Measurements from ENCODE around the gene PJVK. TPM values are rescaled to one million over a fixed set of nuclear protein-coding genes. Genes with fewer than 3 reads are reported as not detected.
A peak's percentile ranks its signal among the peaks of the same experiment; 100 is the strongest.

PJVK gene
- total and polyA plus RNA-seq, 10 of the 15 experiments (the other 5 are each of a cell fraction or from before 2014, with no cell fraction given), result 1.8 to 6.8 (median 3.2) TPM

GRCh38 chr2:178452334-178452733, 1.2 kb downstream of the PJVK start:
- H3K36me3 ChIP-seq (ENCODE audit: control insufficient read depth in 2 of 2, insufficient read depth in 2 of 2, low read length in 1 of 2), result peaks cover 0 to 5% of the 10 kb centered on the region in 2 experiments; a peak in 2 of 4 replicates
- no peak overlapping the region; the same call in 1 of the 2 replicates for H2AFZ ChIP-seq (ENCODE audit: control insufficient read depth, low read depth, low read length)
- no peak overlapping the region for H3K4me3 ChIP-seq
- in situ Hi-C loops (cut with MboI), result no loop called here
- H4K20me1 ChIP-seq (ENCODE audit: control insufficient read depth, insufficient read depth), result no peaks in the 10 kb centered on the region
- no peak for TF ChIP-seq NFYA (IDR thresholded peaks at IDR 0.05; ENCODE audit: borderline replicate concordance, low read depth, low read length)
- no peak for TF ChIP-seq ZZZ3 (IDR thresholded peaks at IDR 0.05; ENCODE audit: control insufficient read depth, insufficient read length, low read depth)
- no peak for TF ChIP-seq NR2C2 (IDR thresholded peaks at IDR 0.05; ENCODE audit: borderline replicate concordance, control insufficient read depth, insufficient read length, low read depth)
- TF ChIP-seq SMAD5 (IDR thresholded peaks at IDR 0.05; ENCODE audit: low read depth), result no peak
- TF ChIP-seq ZNF217 (IDR thresholded peaks at IDR 0.05), result no peak
- TF ChIP-seq HDAC6 (IDR thresholded peaks at IDR 0.05; ENCODE audit: unreplicated experiment), result no peak
- TF ChIP-seq TCF7 (IDR thresholded peaks at IDR 0.05; ENCODE audit: borderline replicate concordance), result no peak
- TF ChIP-seq SKIL (IDR thresholded peaks at IDR 0.05; ENCODE audit: low read depth, poor library complexity, severe bottlenecking), result no peak
- TF ChIP-seq MYC (IDR thresholded peaks at IDR 0.05; ENCODE audit: insufficient read depth, insufficient read length, insufficient replicate concordance, low read length, severe bottlenecking), result no peak
- no peak for TF ChIP-seq ZNF207 (IDR thresholded peaks at IDR 0.05; ENCODE audit: borderline replicate concordance)
- no peak for TF ChIP-seq RFX5 (IDR thresholded peaks at IDR 0.05; ENCODE audit: low read depth, low read length)
- TF ChIP-seq POLR2AphosphoS5 (IDR thresholded peaks at IDR 0.05; ENCODE audit: low read length), result no peak
- no peak for TF ChIP-seq USF2 (IDR thresholded peaks at IDR 0.05; ENCODE audit: borderline replicate concordance, low read depth, low read length)
- TF ChIP-seq GABPA (IDR thresholded peaks at IDR 0.05; ENCODE audit: low read depth), result no peak
- no peak for TF ChIP-seq ATF7 (IDR thresholded peaks at IDR 0.05; ENCODE audit: low read depth)
- TF ChIP-seq MLLT1 (IDR thresholded peaks at IDR 0.05), result no peak
- no peak for TF ChIP-seq MEF2A (IDR thresholded peaks at IDR 0.05; ENCODE audit: insufficient read depth, low read depth, low read length)
- TF ChIP-seq LARP7 (IDR thresholded peaks at IDR 0.05), result no peak
- TF ChIP-seq SIX5 (IDR thresholded peaks at IDR 0.05; ENCODE audit: low read depth, low read length, severe bottlenecking), result no peak
- TF ChIP-seq YY1 (IDR thresholded peaks at IDR 0.05; ENCODE audit: low read depth, low read length), result no peak
- H3K27me3 ChIP-seq (replicated peaks in 1 of 2; ENCODE audit: control insufficient read depth in 2 of 2, insufficient read depth in 2 of 2, low read length in 1 of 2), result no peaks in the 10 kb centered on the region
- CTCF ChIA-PET, result no interaction called here
- ATAC-seq, result no peak
- FAIRE-seq, result no peak
- 97% methylated on average over 2 of the region's 2 CpGs for WGBS (ENCODE audit: insufficient coverage, insufficient replicate concordance, low lambda C conversion rate, missing lambda C conversion rate)
- DNase-seq (ENCODE audit: low read depth, low spot score), result no peak
- H3K4me2 ChIP-seq (ENCODE audit: control insufficient read depth, insufficient read depth), result peak overlapping the region; percentile 97
- SMC1A ChIA-PET (ENCODE audit: uncharacterized antibody, unreplicated experiment), result interaction anchor here (0.6 kb wide), 1 partner anchor 55 kb away, joined by 3 read pairs; no protein-coding TSS in a partner anchor
- H3K4me1 ChIP-seq (ENCODE audit: control insufficient read depth, insufficient read depth, low read length), result peaks cover 9% of the 10 kb centered on the region
- H3K27ac ChIP-seq (ENCODE audit: control insufficient read depth, insufficient read depth), result no peak overlapping the region
- POLR2A ChIA-PET, result interaction anchor here (1.7 kb wide), 1 partner anchor 38 kb away, joined by 7 read pairs; no protein-coding TSS in a partner anchor
- no TSS peak for BruUV-seq (replicated peaks)
- peaks cover 28% of the 10 kb centered on the region for H3K79me2 ChIP-seq (ENCODE audit: control insufficient read depth, insufficient read depth, low read length)
- RAD21 ChIA-PET (ENCODE audit: unreplicated experiment), result no interaction called here
- no peak overlapping the region for H3K9ac ChIP-seq (ENCODE audit: control insufficient read depth, insufficient read depth, low read length)
- H3K9me3 ChIP-seq (replicated peaks; ENCODE audit: control insufficient read depth, insufficient read depth, low read length), result no peaks in the 10 kb centered on the region
- intact Hi-C loops (cut with micrococcal nuclease; ENCODE audit: unreplicated experiment), result no loop called here
